ENCODE data around the gene ARFGEF3.
"Not testable (repeated sequence)": the region's sequence is repeated elsewhere in the genome, so short reads cannot be mapped to it uniquely, and the experiment has no call there.

The ARFGEF3 gene

GRCh38 chr6:138347864-138348263 is 186.1 kb downstream of the ARFGEF3 start:
- DNase-seq (ENCODE audit: low spot score) = no peak

- no peak for DNase-seq (ENCODE audit: low spot score)
Measured at GRCh38 chr6:138349891-138350290, 188.2 kb downstream of the ARFGEF3 start.

GRCh38 chr6:138357928-138358327 is 196.2 kb downstream of the ARFGEF3 start:
- DNase-seq (ENCODE audit: low spot score) = no peak

- DNase-seq (ENCODE audit: low spot score) = not testable (repeated sequence)
Measured at GRCh38 chr6:138368684-138369083, 206.9 kb downstream of the ARFGEF3 start.

- DNase-seq (ENCODE audit: low spot score) = no peak
Measured at GRCh38 chr6:138370631-138371451, 209.1 kb downstream of the ARFGEF3 start.

GRCh38 chr6:138371452-138371711 is 209.6 kb downstream of the ARFGEF3 start:
- DNase-seq (ENCODE audit: low spot score) = no peak

GRCh38 chr6:138371720-138372119 is 210.0 kb downstream of the ARFGEF3 start:
- no peak for DNase-seq (ENCODE audit: low spot score)

GRCh38 chr6:138372711-138373463 is 211.1 kb downstream of the ARFGEF3 start:
- DNase-seq (ENCODE audit: low spot score) = no peak

- DNase-seq (ENCODE audit: low spot score) = no peak
Measured at GRCh38 chr6:138374230-138374629, 212.5 kb downstream of the ARFGEF3 start.

- DNase-seq (ENCODE audit: low spot score) = no peak
Measured at GRCh38 chr6:138374815-138375214, 213.1 kb downstream of the ARFGEF3 start.

GRCh38 chr6:138377042-138377441 is 215.3 kb downstream of the ARFGEF3 start:
- DNase-seq (ENCODE audit: low spot score) = no peak

- no peak for DNase-seq (ENCODE audit: low spot score)
Measured at GRCh38 chr6:138377844-138378243, 216.1 kb downstream of the ARFGEF3 start, which contains the start of gene SMIM28. Gene SMIM28, plus strand, starts transcription at chr6:138377905. Its CDS starts 168 bp downstream, at chr6:138378073.

- DNase-seq (ENCODE audit: low spot score) = no peak
Measured at GRCh38 chr6:138378463-138378862, 216.7 kb downstream of the ARFGEF3 start.

- DNase-seq (ENCODE audit: low spot score) = no peak
Measured at GRCh38 chr6:138382498-138383265, 220.9 kb downstream of the ARFGEF3 start.

GRCh38 chr6:138383776-138384175 is 222.0 kb downstream of the ARFGEF3 start:
- no peak for DNase-seq (ENCODE audit: low spot score)

- no peak for DNase-seq (ENCODE audit: low spot score)
Measured at GRCh38 chr6:138386897-138387296, 225.2 kb downstream of the ARFGEF3 start.

GRCh38 chr6:138387577-138388368 is 226.0 kb downstream of the ARFGEF3 start:
- DNase-seq (ENCODE audit: low spot score) = no peak

GRCh38 chr6:138389551-138389950 is 227.8 kb downstream of the ARFGEF3 start:
- no peak for DNase-seq (ENCODE audit: low spot score)

All from AG08396 (cell line).